Gastrocnemius medialis (tissue), 4 donors: ENCODE results near the gene TBC1D2. TPM values are rescaled to one million over a fixed set of nuclear protein-coding genes. Genes with fewer than 3 reads are reported as not detected.

ENCODE experiments used
- ATAC-seq, 2 donors: fragments of 150-250 bp; one replicate each; pipeline ENCODE4 v1.9.1; 2016
- DNase-seq, 2 donors: peaks; one replicate each; pipeline ENCODE4 v3.0.0-alpha.2; 2019
- H3K27ac ChIP-seq, 4 donors: fragments of 200-600 bp; sonication (generic); 1 replicate in 1 of 4; 2 replicates in 3 of 4; pipeline ENCODE4 v1.5.1; 2016 to 2018; ENCODE audit warnings: mild to moderate bottlenecking in 2 of 4, moderate library complexity in 1 of 4
- H3K27me3 ChIP-seq, 3 donors: fragments of 200-600 bp; sonication (generic) in 2 of 3; 1 replicate in 1 of 3; 2 replicates in 2 of 3; pipeline versions ENCODE4 v1.5.1 to v1.6.0; 2016 to 2019; ENCODE audit warnings: mild to moderate bottlenecking in 1 of 3, moderate library complexity in 1 of 3
- H3K36me3 ChIP-seq, 2 donors: fragments of 200-600 bp; sonication (generic) in 1 of 2; one replicate each; pipeline ENCODE4 v1.5.1; 2017 to 2018
- H3K4me1 ChIP-seq, 2 donors: fragments of 200-600 bp; sonication (generic) in 1 of 2; one replicate each; pipeline ENCODE4 v1.5.1; 2016 to 2017; ENCODE audit warnings: mild to moderate bottlenecking in 2 of 2
- H3K4me3 ChIP-seq, 4 donors: fragments of 200-600 bp; sonication (generic) in 3 of 4; 1 replicate in 1 of 4; 2 replicates in 3 of 4; pipeline ENCODE4 v1.5.1; 2016 to 2019; ENCODE audit warnings: mild to moderate bottlenecking in 2 of 4
- H3K9me3 ChIP-seq, 3 donors: fragments of 200-600 bp; sonication (generic) in 2 of 3; 1 replicate in 1 of 3; 2 replicates in 2 of 3; pipeline ENCODE4 v1.5.1; 2016 to 2019
- CTCF ChIP-seq, 5 experiments: fragments of 450-650 bp in 3 of 5; fragments of 200-600 bp in 2 of 5; sonication (generic) in 2 of 5; IDR thresholded peaks in 4 of 5; conservative IDR thresholded peaks in 1 of 5; 1 replicate in 4 of 5; 2 replicates in 1 of 5; pipeline ENCODE4 v1.5.1; 2016 to 2019; ENCODE audit warnings: antibody characterized with exemption in 5 of 5, mild to moderate bottlenecking in 3 of 5, moderate library complexity in 3 of 5
- POLR2A ChIP-seq, 2 donors: fragments of 450-650 bp; IDR thresholded peaks; one replicate each; pipeline ENCODE4 v1.6.1; 2017; ENCODE audit warnings: antibody characterized with exemption in 2 of 2, mild to moderate bottlenecking in 2 of 2, moderate library complexity in 2 of 2
- in situ Hi-C, 4 donors: fragments of 200-750 bp; cut with MboI; loops; one replicate each; pipeline versions ENCODE4 v1.15.0 to v1.8.0; 2017; ENCODE audit warnings: low sequenced_read_pairs in 4 of 4
- intact Hi-C: fragments of 100-400 bp; cut with DNase I; formaldehyde crosslinking; loops from one replicate; pipeline ENCODE4 v1.15.1; 2023; ENCODE audit warnings: low total_unique reads
- total RNA-seq, 4 donors: library from RNA; depleted of rRNA; stranded (reverse); fragments of >200 nt; gene quantifications; one replicate each; pipeline versions ENCODE4 v1.1.0 to v1.2.3, GENCODE V29; 2016

TBC1D2 gene
- total RNA-seq, 4 donors from 2014 or later = 0.66 to 2.9 (median 1.6) TPM

DNA sequence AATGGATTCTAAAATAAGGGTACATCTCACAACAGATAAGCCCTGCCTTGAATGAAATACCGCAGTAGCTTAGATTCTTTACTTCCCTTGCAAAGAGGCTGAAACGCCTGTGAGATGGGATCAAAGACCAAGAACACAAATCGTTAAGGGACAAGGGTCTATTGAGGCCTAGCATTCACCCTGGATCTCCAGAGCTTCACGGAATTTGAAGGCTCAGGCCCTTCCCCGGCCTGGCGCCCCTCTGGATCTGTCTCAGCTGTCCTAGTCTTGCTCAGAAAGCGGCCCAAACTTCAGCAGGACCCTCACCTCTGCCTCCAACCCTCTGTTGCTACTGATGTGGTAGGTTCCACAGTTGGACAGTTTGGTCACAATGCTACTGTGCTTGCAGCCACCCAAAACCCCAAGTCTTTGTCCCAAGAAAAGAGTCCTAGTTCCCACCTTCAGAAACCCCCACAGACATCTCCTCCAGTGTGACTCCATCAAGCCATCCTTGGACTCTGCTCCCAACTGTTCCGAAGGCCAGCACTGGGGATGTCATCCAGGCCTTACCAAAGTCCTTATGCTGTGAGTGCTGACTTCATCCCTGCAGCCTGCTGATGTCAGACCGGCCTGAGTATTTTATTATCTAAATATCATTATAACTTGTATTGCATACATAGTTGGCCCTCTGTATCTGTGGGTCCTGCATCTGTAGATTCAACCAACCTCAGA is 72.4 kb downstream of the TBC1D2 start:
- in situ Hi-C loops = no loop called here
- Histone ChIP-seq H3K9me3 (no peaks in the 10 kb centered on the region), H3K27ac (no peak overlapping the region), H3K36me3 (no peaks in the 10 kb centered on the region), H3K4me3 (no peak overlapping the region), H3K4me1 (no peaks in the 10 kb centered on the region), H3K27me3 (no peaks in the 10 kb centered on the region)
- DNase-seq (no peak), ATAC-seq (no peak)
- TF ChIP-seq CTCF (IDR thresholded peaks at IDR 0.05 in 4 of 5, conservative IDR thresholded peaks at IDR 0.05 in 1 of 5) (no peak), POLR2A (IDR thresholded peaks at IDR 0.05) (no peak)
- intact Hi-C loops = no loop called here

GRCh38 chr9:98182069-98182820 is 73.2 kb downstream of the TBC1D2 start:
- no peak overlapping the region for H3K4me3 ChIP-seq
- H3K27me3 ChIP-seq = no peaks in the 10 kb centered on the region
- intact Hi-C loops (no loop called here), in situ Hi-C loops (no loop called here)
- H3K36me3 ChIP-seq = no peaks in the 10 kb centered on the region
- TF ChIP-seq CTCF (IDR thresholded peaks at IDR 0.05 in 4 of 5, conservative IDR thresholded peaks at IDR 0.05 in 1 of 5) = no peak
- TF ChIP-seq POLR2A (IDR thresholded peaks at IDR 0.05) = no peak
- no peak overlapping the region for H3K27ac ChIP-seq
- no peak for ATAC-seq
- H3K4me1 ChIP-seq = no peaks in the 10 kb centered on the region
- no peak for DNase-seq
- H3K9me3 ChIP-seq = no peaks in the 10 kb centered on the region

- H3K4me1 ChIP-seq = no peaks in the 10 kb centered on the region
- in situ Hi-C loops = no loop called here
- no peaks in the 10 kb centered on the region for H3K9me3 ChIP-seq
- ATAC-seq (no peak), DNase-seq (no peak)
- H3K27me3 ChIP-seq = no peaks in the 10 kb centered on the region
- H3K36me3 ChIP-seq = no peaks in the 10 kb centered on the region
- no peak for TF ChIP-seq POLR2A (IDR thresholded peaks at IDR 0.05)
- intact Hi-C loops = no loop called here
- H3K27ac ChIP-seq = no peak overlapping the region
- no peak overlapping the region for H3K4me3 ChIP-seq
Measured at GRCh38 chr9:98181746-98182068, 73.7 kb downstream of the TBC1D2 start.

DNA sequence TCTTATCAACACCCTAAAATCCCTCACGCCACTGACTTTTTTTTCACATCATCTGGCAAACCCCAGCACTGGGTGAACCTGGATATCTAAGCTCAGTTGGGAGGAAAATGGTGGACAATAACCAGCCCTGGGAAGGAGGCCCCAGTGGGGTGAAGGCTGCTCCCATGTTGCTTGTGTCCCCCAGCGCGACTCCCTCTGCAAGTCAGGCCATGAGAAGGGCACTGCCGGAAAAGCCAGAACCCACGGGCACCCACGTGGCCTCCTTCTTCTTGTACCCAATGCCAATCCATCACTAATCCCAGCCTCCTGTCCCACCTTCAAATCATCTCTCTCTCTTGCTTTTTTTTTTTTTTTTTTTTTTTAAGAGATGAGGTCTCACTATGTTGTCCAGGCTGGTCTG is 74.5 kb downstream of the TBC1D2 start:
- Histone ChIP-seq H3K27me3 (no peaks in the 10 kb centered on the region), H3K36me3 (no peaks in the 10 kb centered on the region), H3K9me3 (no peaks in the 10 kb centered on the region), H3K27ac (no peak overlapping the region), H3K4me1 (no peaks in the 10 kb centered on the region), H3K4me3 (no peak overlapping the region)
- DNase-seq (no peak), ATAC-seq (no peak)
- in situ Hi-C loops (no loop called here), intact Hi-C loops (no loop called here)
- TF ChIP-seq CTCF (IDR thresholded peaks at IDR 0.05 in 4 of 5, conservative IDR thresholded peaks at IDR 0.05 in 1 of 5) (no peak), POLR2A (IDR thresholded peaks at IDR 0.05) (no peak)

DNA sequence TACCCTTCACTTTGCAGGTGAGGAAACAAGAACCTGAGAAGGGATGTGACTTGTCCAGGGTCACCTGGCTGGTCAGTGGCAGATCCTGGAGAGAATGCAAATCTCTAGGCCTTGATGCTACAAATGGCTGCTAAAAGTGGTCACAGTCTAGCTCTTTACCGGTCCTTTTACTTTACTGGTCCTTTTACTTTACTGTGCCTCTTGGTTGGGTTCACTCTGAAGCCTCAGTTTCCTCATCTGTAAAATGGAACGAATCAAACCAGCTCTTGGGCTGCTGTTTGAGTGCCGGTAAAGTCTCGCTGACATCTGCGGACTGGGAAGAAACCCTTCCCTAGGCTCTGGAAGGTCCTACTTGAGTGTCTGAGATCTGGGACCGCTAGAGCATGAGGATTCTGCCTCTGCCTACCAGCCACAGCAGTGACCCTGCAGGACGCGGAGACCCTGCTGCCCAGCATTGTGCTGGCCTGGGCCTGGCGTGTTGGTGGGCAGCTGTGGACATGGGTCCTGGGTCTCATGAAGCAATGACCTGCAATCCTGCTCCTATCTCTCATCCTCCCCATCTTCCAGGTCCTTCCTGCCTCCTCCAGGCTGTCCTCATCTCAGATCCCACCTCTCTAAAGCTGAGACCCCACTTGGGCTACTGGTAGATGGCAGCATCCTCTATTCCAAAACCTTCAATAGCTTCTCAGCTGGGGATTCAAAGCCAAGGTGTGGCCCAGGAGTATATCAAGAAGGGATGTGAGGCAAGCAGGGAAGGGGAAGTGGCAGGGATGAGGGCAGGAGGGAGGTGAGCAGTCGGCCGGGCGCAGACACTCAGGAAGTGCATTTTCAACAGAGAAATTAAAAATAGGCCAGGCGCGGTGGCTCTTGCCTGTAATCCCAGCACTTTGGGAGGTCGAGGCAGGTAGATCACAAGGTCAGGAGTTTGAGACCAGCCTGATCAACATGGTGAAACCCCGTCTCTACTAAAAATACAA is 76.3 kb downstream of the TBC1D2 start:
- no peak for DNase-seq
- intact Hi-C loops = no loop called here
- Histone ChIP-seq H3K9me3 (no peaks in the 10 kb centered on the region), H3K27ac (no peak overlapping the region), H3K36me3 (no peaks in the 10 kb centered on the region), H3K27me3 (no peaks in the 10 kb centered on the region), H3K4me1 (no peaks in the 10 kb centered on the region), H3K4me3 (no peak overlapping the region)
- TF ChIP-seq POLR2A (IDR thresholded peaks at IDR 0.05) (no peak), CTCF (IDR thresholded peaks at IDR 0.05 in 4 of 5, conservative IDR thresholded peaks at IDR 0.05 in 1 of 5) (no peak)
- in situ Hi-C loops = no loop called here
- ATAC-seq = no peak
